Rectal smooth muscle tissue (tissue), 1 donor: Measurements from ENCODE around the gene STAT3.
"Not testable (repeated sequence)": the region's sequence is repeated elsewhere in the genome, so short reads cannot be mapped to it uniquely, and the experiment has no call there.

Experiments used
- H3K27ac ChIP-seq: one replicate; pipeline ENCODE4 v1.7.0; 2013; ENCODE audit warnings: low read depth, low read length, inconsistent platforms
- H3K27me3 ChIP-seq: one replicate; pipeline ENCODE4 v1.7.0; 2013; ENCODE audit warnings: low read length; ENCODE audit not compliant: control insufficient read depth, insufficient read depth
- H3K36me3 ChIP-seq: one replicate; pipeline ENCODE4 v1.7.0; 2013; ENCODE audit warnings: low read length; ENCODE audit not compliant: control insufficient read depth, insufficient read depth
- H3K4me1 ChIP-seq: one replicate; pipeline ENCODE4 v1.7.0; 2013; ENCODE audit warnings: low read length; ENCODE audit not compliant: control insufficient read depth, insufficient read depth
- H3K4me3 ChIP-seq: one replicate; pipeline ENCODE4 v1.7.0; 2013; ENCODE audit warnings: low read length
- H3K9ac ChIP-seq: one replicate; pipeline ENCODE4 v1.7.0; 2013; ENCODE audit warnings: low read length

The STAT3 gene

DNA sequence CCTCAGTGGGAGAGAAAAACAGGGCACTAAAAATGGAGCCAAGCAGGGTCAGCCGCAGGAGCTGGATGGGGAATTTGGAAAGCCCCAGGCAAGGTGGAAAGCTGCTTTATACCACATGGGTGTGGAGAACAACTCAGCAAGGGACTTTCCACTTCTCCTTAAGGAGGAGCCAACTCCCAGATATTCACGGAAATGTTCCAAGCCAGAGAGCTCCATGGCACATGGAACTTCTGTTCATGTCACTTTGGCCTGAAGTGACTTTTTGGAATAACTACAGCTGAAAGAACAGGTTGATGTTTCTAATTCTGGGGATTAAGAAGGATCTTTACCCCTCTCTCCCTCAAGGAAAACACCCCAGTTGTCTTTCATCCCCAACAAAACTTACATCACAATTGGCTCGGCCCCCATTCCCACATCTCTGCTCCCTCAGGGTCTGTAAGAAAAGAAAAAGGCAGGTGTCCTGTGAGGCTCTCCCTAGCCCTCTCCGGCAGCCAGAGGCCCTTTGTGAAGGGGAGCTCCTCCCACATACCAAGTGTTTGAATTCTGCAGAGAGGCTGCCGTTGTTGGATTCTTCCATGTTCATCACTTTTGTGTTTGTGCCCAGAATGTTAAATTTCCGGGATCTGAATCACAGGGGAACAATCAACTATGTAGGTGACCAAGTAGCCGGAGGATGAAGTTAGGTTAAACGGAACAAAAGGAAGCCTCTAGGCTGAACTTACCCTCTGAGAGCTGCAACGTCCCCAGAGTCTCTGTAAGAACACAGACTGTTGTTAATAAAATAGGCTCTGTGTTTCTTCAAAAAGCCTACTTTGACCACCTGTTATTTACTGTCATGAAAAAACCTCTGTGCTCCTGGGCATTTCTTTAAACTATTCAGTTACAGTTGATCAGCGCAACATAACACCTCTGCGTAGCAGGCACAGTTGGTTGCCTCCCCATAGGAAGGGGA lies 58.9 kb downstream of the STAT3 start:
- Histone ChIP-seq H3K9ac (no peak overlapping the region), H3K4me1 (peaks cover 16% of the 10 kb centered on the region), H3K36me3 (peaks cover 24% of the 10 kb centered on the region), H3K4me3 (no peak overlapping the region), H3K27ac (peak overlapping the region; percentile 48), H3K27me3 (no peaks in the 10 kb centered on the region)

- Histone ChIP-seq H3K27me3 (no peaks in the 10 kb centered on the region), H3K27ac (peak overlapping the region; percentile 56), H3K4me1 (peaks cover 21% of the 10 kb centered on the region), H3K36me3 (peaks cover 22% of the 10 kb centered on the region), H3K9ac (no peak overlapping the region), H3K4me3 (no peak overlapping the region)
Observed at GRCh38 chr17:42325026-42325425, 63.2 kb downstream of the STAT3 start.

- no peaks in the 10 kb centered on the region for H3K27me3 ChIP-seq
- peak overlapping the region; percentile 11 for H3K27ac ChIP-seq
- peaks cover 10% of the 10 kb centered on the region for H3K4me1 ChIP-seq
- no peak overlapping the region for H3K4me3 ChIP-seq
- peaks cover 22% of the 10 kb centered on the region for H3K36me3 ChIP-seq
- no peak overlapping the region for H3K9ac ChIP-seq
Observed at GRCh38 chr17:42323268-42323773, 64.9 kb downstream of the STAT3 start.

GRCh38 chr17:42322382-42323267 lies 65.6 kb downstream of the STAT3 start:
- no peaks in the 10 kb centered on the region for H3K27me3 ChIP-seq
- peaks cover 10% of the 10 kb centered on the region for H3K4me1 ChIP-seq
- peak overlapping the region; percentile 11 for H3K27ac ChIP-seq
- no peak overlapping the region for H3K4me3 ChIP-seq
- peaks cover 25% of the 10 kb centered on the region for H3K36me3 ChIP-seq
- H3K9ac ChIP-seq: no peak overlapping the region

DNA sequence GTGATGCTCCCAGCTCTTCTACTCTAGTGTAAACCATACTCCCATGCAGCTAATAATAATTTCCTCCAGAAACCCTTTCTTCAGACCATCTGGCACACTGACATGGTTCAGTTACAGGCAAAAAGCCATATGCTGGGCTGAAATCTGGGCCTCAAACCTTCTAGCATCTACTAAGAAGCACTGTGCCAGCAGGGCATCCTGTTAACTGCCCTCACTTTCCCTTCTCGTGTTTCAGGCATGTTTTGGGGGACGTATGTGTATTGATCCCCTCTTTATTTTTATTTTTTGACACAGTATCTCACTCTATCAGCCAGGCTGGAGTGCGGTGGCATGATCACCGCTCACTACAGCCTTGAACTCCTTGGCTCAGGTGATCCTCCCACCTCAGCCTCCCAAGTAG lies 66.7 kb downstream of the STAT3 start:
- H3K4me1 ChIP-seq: peaks cover 10% of the 10 kb centered on the region
- no peaks in the 10 kb centered on the region for H3K27me3 ChIP-seq
- no peak overlapping the region for H3K27ac ChIP-seq
- no peak overlapping the region for H3K9ac ChIP-seq
- H3K36me3 ChIP-seq: peaks cover 31% of the 10 kb centered on the region
- H3K4me3 ChIP-seq: no peak overlapping the region

- not testable (repeated sequence) for H3K9ac ChIP-seq, H3K4me3 ChIP-seq, H3K27ac ChIP-seq, H3K4me1 ChIP-seq, H3K27me3 ChIP-seq
- H3K36me3 ChIP-seq: peaks cover 31% of the 10 kb centered on the region
Observed at GRCh38 chr17:42317967-42318366, 70.3 kb downstream of the STAT3 start.

- Histone ChIP-seq H3K9ac (no peak overlapping the region), H3K27me3 (no peaks in the 10 kb centered on the region), H3K27ac (no peak overlapping the region), H3K36me3 (peaks cover 28% of the 10 kb centered on the region), H3K4me1 (peaks cover 5% of the 10 kb centered on the region), H3K4me3 (no peak overlapping the region)
Observed at GRCh38 chr17:42317266-42317845, 70.9 kb downstream of the STAT3 start.

- peaks cover 9% of the 10 kb centered on the region for H3K4me1 ChIP-seq
- H3K27me3 ChIP-seq: no peaks in the 10 kb centered on the region
- H3K4me3 ChIP-seq: no peak overlapping the region
- no peak overlapping the region for H3K9ac ChIP-seq
- peaks cover 25% of the 10 kb centered on the region for H3K36me3 ChIP-seq
- no peak overlapping the region for H3K27ac ChIP-seq
Observed at GRCh38 chr17:42316755-42317154, 71.5 kb downstream of the STAT3 start.

GRCh38 chr17:42315402-42316156 lies 72.7 kb downstream of the STAT3 start:
- Histone ChIP-seq H3K27ac (no peak overlapping the region), H3K4me1 (peaks cover 18% of the 10 kb centered on the region), H3K9ac (no peak overlapping the region), H3K4me3 (no peak overlapping the region), H3K36me3 (peaks cover 26% of the 10 kb centered on the region), H3K27me3 (no peaks in the 10 kb centered on the region)

- Histone ChIP-seq H3K4me3 (no peak overlapping the region), H3K4me1 (peaks cover 25% of the 10 kb centered on the region), H3K36me3 (peaks cover 33% of the 10 kb centered on the region), H3K9ac (no peak overlapping the region), H3K27ac (no peak overlapping the region), H3K27me3 (no peaks in the 10 kb centered on the region)
Observed at GRCh38 chr17:42313773-42314566, 74.3 kb downstream of the STAT3 start.

DNA sequence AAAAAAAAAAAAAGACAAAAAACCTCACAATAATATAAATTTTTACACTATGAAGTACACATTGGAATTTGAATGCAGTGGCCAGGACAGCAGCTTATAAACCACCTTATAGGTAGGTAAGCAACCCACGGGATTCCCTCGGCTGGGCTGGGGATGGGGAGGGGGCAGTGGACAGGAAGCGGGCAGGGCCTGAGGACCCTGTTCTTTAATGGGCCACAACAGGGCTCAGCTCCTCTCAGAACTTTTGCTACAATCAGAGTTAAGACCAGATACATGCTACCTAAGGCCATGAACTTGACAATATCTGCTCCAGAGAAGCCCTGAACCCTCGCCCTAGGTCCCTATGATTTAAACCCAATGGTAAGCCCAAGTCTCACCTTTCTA lies 74.9 kb downstream of the STAT3 start:
- no peak overlapping the region for H3K4me3 ChIP-seq
- H3K4me1 ChIP-seq: peaks cover 25% of the 10 kb centered on the region
- H3K36me3 ChIP-seq: peaks cover 37% of the 10 kb centered on the region
- H3K9ac ChIP-seq: no peak overlapping the region
- H3K27ac ChIP-seq: no peak overlapping the region
- no peaks in the 10 kb centered on the region for H3K27me3 ChIP-seq
